ENCODE data around the gene OR10A3.

The OR10A3 gene

GRCh38 chr11:7890417-7891172 lies 50.9 kb downstream of the OR10A3 start:
- DNase-seq: no peak

GRCh38 chr11:7889985-7890384 lies 51.5 kb downstream of the OR10A3 start:
- no peak for DNase-seq

All from NCI-H1930 (cell line).